Body of pancreas (tissue), 4 donors: ENCODE data around the gene BEAN1. TPM values are rescaled to one million over a fixed set of nuclear protein-coding genes. Genes with fewer than 3 reads are reported as not detected.

ENCODE experiments used
- ATAC-seq: fragments of 150-250 bp; one replicate; pipeline ENCODE4 v1.9.1; 2016
- DNase-seq, 4 donors: peaks; one replicate each; pipeline ENCODE4 v3.0.0-alpha.2; 2019
- H3K27ac ChIP-seq, 4 donors: fragments of 200-600 bp; sonication (generic); 1 replicate in 3 of 4; 2 replicates in 1 of 4; pipeline versions ENCODE4 v1.5.1 to v1.6.1; 2016 to 2019; ENCODE audit warnings: mild to moderate bottlenecking in 1 of 4, mixed read lengths in 1 of 4, moderate library complexity in 1 of 4
- H3K27me3 ChIP-seq, 2 donors: fragments of 200-600 bp; sonication (generic); one replicate each; pipeline ENCODE4 v1.6.0; 2016; ENCODE audit warnings: mild to moderate bottlenecking in 1 of 2
- H3K36me3 ChIP-seq, 2 donors: fragments of 200-600 bp; sonication (generic); replicated peaks in 1 of 2; 2 replicates each; pipeline ENCODE4 v1.5.1; 2016; ENCODE audit warnings: low read depth in 2 of 2; ENCODE audit not compliant: insufficient read depth in 1 of 2
- H3K4me1 ChIP-seq: fragments of 200-600 bp; sonication (generic); one replicate; pipeline ENCODE4 v1.6.0; 2016
- H3K4me3 ChIP-seq, 2 donors: fragments of 200-600 bp; sonication (generic); 1 replicate in 1 of 2; 2 replicates in 1 of 2; pipeline ENCODE4 v1.5.1; 2016 to 2019
- H3K9me3 ChIP-seq, 3 donors: fragments of 200-600 bp; sonication (generic); 1 replicate in 2 of 3; 2 replicates in 1 of 3; pipeline ENCODE4 v1.5.1; 2016
- CTCF ChIP-seq, 7 experiments: fragments of 450-650 bp in 4 of 7; fragments of 200-600 bp in 3 of 7; sonication (generic) in 3 of 7; IDR thresholded peaks; one replicate each; pipeline ENCODE4 v1.5.1; 2016 to 2019; ENCODE audit warnings: antibody characterized with exemption in 7 of 7
- POLR2A ChIP-seq, 3 donors: fragments of 450-650 bp; IDR thresholded peaks; one replicate each; pipeline ENCODE4 v1.6.1; 2016; ENCODE audit warnings: antibody characterized with exemption in 3 of 3, mild to moderate bottlenecking in 2 of 3
- WGBS, 2 donors: methylation state at CpG; one replicate each; pipeline ENCODE4 v1.1.5; 2017; 5-methylcytosine and 5-hydroxymethylcytosine counted together
- intact Hi-C: fragments of 100-400 bp; cut with DNase I; formaldehyde crosslinking; loops from one replicate; pipeline ENCODE4 v1.15.1; 2023
- total RNA-seq, 2 donors: library from RNA; depleted of rRNA; stranded (reverse); fragments of >200 nt; gene quantifications; one replicate each; pipeline ENCODE4 v1.1.0, GENCODE V29; 2016

Gene BEAN1
- total RNA-seq, 2 donors from 2014 or later = not detected

GRCh38 chr16:66470556-66470955 is 43.5 kb downstream of the BEAN1 start:
- 53 to 55% methylated on average over 2 of the region's 2 CpGs for WGBS, 2 donors
- TF ChIP-seq POLR2A (IDR thresholded peaks at IDR 0.05) = no peak
- TF ChIP-seq CTCF (IDR thresholded peaks at IDR 0.05) = no peak

GRCh38 chr16:66471264-66471663 is 44.2 kb downstream of the BEAN1 start:
- Histone ChIP-seq H3K4me3 (no peak overlapping the region), H3K27ac (no peak overlapping the region), H3K36me3 (no peaks in the 10 kb centered on the region), H3K27me3 (no peaks in the 10 kb centered on the region), H3K4me1 (no peaks in the 10 kb centered on the region), H3K9me3 (no peaks in the 10 kb centered on the region)
- TF ChIP-seq POLR2A (IDR thresholded peaks at IDR 0.05) = no peak
- no peak for TF ChIP-seq CTCF (IDR thresholded peaks at IDR 0.05)
- no peak for ATAC-seq
- intact Hi-C loops = no loop called here
- 87 to 90% methylated on average over 7 to 10 of the region's 10 CpGs for WGBS, 2 donors
- DNase-seq = no peak

More at GRCh38 chr16:66470556-66470955, 43.5 kb downstream of the BEAN1 start:
- intact Hi-C loops = no loop called here
- Histone ChIP-seq H3K27ac (no peak overlapping the region), H3K27me3 (no peaks in the 10 kb centered on the region), H3K9me3 (no peaks in the 10 kb centered on the region), H3K4me3 (no peak overlapping the region), H3K36me3 (no peaks in the 10 kb centered on the region), H3K4me1 (no peaks in the 10 kb centered on the region)
- ATAC-seq (no peak), DNase-seq (no peak)

- intact Hi-C loops = no loop called here
- H3K27me3 ChIP-seq = no peaks in the 10 kb centered on the region
- H3K36me3 ChIP-seq = no peaks in the 10 kb centered on the region
- WGBS, 2 donors = 85 to 91% methylated on average over 8 to 10 of the region's 10 CpGs
- no peak for DNase-seq
- H3K4me1 ChIP-seq = no peaks in the 10 kb centered on the region
- H3K9me3 ChIP-seq = no peaks in the 10 kb centered on the region
- TF ChIP-seq POLR2A (IDR thresholded peaks at IDR 0.05) = no peak
- no peak for TF ChIP-seq CTCF (IDR thresholded peaks at IDR 0.05)
- no peak overlapping the region for H3K27ac ChIP-seq
- H3K4me3 ChIP-seq = no peak overlapping the region
- ATAC-seq = no peak
These were observed 44.8 kb downstream of the BEAN1 start for GRCh38 chr16:66471716-66472393.

GRCh38 chr16:66473051-66473571 is 46.0 kb downstream of the BEAN1 start:
- 81 to 87% methylated on average over 13 of the region's 15 CpGs for WGBS, 2 donors
- ATAC-seq = no peak
- Histone ChIP-seq H3K9me3 (no peaks in the 10 kb centered on the region), H3K4me3 (no peak overlapping the region), H3K4me1 (no peaks in the 10 kb centered on the region), H3K27me3 (no peaks in the 10 kb centered on the region), H3K36me3 (no peaks in the 10 kb centered on the region), H3K27ac (no peak overlapping the region)
- TF ChIP-seq CTCF (IDR thresholded peaks at IDR 0.05) (no peak), POLR2A (IDR thresholded peaks at IDR 0.05) (no peak)
- no peak for DNase-seq
- intact Hi-C loops = no loop called here
